GM21717 (cell line): ENCODE measurements around the gene NT5DC2.
A peak's percentile ranks its signal among the peaks of the same experiment; 100 is the strongest.
"Not testable (repeated sequence)": the region's sequence is repeated elsewhere in the genome, so short reads cannot be mapped to it uniquely, and the experiment has no call there.

ENCODE experiments used
- ATAC-seq: cut with Tn5 transposase; IDR thresholded peaks from one replicate; pipeline ENCODE4 v1.9.1; 2021; ENCODE audit warnings: mild to moderate bottlenecking, moderate library complexity; ENCODE audit not compliant: unreplicated experiment

The NT5DC2 gene

DNA sequence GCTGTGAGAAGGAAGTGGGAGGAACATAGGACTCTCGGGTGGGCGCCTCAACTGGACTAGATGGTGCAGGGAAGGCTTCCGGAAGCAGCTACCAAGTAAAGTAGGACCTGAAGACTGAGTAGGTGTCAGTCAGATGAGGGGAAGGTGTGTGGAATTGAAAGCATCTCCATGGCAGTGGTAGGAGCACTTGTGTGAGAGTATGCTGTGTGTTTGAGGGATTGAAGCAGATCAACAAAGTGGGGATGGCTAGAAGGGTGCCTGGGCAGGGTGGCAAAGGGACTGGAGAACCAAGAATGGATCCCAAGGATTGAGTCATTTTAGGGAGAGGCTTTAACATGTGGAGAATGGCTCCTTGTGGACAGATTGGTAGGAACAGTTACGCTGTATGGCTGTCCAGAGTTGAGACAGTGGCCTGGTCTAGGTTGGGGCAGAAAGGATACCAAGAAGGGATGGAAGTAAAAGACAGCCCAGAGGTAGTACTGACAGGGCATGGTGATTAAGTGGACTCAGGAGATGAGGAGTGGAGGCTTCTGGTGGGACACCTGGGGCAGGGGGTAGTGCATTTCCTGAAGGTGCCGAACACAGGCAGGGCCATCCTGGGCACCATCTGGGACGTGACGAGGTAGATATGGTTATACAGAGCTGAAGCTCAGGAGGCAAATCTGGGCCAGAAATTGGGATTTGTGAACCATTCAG lies 4.2 kb upstream of the NT5DC2 start:
- ATAC-seq = no peak

DNA sequence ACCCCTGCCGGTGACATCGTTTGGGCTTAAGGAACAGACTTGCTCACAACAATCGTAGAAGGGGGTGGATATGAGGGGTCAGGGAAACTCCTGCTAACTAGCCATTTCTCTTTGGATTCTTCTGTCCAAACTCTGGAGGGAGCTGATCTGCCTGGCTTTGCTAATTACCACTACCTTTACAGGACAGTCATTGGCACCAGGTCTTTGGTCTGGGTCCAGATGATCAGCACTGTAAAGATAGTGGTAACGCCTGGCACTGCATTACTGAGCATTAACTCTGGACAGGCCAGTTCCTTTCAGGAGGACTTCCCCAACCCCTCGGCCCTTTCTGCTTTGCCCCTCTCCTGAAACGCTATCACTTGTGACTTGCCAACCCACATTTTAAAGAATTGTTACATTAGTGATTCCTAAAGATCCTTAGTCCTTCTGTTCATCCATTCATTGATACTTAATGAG lies 3.5 kb upstream of the NT5DC2 start:
- ATAC-seq = no peak

DNA sequence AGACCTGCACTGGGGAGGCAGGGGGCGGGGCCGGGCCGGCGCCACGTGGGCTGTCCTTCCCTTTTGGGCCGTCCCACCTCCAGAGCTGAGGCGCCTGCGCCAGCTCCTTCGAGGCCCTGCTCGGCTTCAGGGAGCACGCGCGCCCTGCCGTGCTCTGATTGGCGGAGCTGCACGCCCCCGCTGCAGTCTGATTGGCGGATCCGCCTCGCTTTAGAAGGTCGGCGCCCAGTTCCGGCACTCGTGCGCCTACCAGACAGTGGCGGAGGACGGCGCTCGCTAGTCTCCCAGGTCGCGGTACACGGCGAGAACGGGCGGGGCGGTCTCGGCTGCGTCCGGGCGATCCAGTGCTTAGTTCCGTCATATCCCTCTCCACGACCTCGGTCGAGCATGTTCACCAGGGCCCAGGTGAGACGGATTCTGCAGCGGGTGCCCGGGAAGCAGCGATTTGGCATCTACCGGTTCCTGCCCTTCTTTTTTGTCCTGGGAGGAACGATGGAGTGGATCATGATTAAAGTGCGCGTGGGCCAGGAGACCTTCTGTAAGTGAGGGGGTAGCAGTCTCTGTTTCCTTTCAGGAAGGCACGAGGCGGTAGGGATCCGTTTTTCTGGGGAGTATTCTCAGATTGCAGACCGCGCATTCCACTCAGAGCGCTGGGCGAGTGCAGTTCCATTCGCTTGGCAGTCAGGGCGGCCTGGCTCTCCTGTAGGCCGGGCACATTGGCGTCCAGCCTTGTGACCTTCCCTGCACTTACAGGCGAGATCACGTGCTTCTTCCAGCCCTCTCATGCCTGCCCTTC lies 2.9 kb upstream of the NT5DC2 start, which contains the start of gene UQCC5:
Gene UQCC5, plus strand, starts transcription at position 237 of the 796 bp plus-strand sequence. Its CDS starts 151 bp downstream, at position 388.
- ATAC-seq = peak; percentile 84

DNA sequence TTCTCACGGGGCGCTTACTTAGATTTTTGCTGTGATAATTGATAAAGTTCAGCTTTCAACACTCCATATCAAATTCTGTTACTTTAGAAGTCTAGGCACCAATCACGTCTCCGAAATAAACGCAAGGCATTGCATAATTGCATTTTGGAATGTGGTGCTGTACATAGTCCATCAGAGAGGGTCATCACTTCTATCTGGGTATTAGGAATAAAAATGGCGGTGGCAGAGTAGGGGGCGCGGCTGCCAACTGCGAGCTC lies 2.4 kb upstream of the NT5DC2 start:
- no peak for ATAC-seq

DNA sequence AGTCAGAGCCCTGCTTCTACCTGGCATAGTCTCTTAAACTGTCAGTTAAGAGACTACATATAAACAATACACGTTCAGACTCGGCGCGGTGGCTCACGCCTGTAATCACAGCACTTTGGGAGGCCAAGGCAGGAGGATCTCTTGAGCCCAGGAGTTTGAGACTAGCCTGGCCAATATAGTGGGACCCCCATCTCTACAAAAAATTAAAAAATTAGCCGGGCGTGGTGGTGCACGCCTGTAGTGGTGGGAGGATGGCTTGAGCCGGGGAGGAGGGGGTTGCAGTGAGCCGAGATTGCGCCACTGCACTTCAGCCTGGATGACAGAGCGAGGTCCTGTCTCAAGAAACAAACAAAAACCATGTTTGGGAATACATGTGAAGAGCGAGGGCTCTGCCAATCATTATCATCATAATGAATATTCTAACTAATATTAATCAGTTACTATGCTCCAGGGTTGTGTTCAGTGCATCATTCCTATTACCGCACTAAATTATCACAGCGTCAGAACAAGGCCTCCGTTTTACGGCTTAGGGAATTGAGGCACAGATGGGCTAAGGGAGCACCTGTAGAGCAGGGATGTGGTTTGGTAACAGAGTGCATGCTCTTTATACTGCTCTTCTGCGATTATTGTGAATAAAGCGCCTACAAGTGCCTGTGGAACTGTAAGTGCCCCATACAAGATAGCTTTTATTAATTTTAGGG lies 1.9 kb upstream of the NT5DC2 start:
- ATAC-seq = no peak

DNA sequence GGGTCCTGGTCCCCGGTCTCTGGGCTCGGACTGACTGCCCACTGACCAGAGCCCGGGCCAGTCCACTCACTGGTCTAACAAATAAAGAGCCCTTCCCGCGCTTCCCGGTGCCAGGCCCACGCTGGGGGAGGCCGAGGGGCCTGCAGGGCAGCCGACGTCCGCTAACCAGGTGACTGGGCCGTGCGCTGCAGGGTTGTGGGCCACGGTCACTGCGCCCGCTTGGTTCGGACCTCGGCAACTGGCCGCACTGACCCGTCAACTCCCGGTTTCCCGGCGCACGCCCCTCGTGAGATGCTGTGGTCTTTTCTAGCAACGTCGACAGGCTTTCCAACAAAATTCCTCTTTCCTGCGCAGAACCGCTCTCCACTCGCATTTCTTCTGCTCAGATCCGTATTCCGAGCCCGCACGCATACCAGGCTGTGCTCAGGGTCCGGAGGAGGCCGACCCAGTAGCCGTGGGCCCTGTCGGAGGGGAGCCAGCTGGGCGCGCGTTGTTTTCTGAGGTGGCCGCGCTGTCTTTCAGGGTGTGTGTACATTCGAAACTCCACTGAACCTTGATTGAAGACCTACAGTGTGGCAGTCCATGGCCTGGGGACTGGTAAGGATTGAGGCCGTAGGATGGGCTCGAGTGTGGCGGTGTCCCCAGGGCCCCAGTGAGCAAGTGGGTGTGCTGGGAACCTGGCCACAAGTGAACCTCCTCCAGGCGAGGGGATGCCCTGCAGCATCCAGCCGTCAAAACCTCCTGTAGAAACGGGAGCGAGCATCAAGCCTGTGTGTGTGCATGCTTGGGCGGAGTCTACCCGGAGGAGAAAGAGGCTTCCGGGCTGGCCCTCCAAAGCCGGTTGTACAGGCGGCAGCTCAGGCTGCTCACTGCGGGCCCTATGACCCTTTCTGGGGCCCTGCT lies 875 bp upstream of the NT5DC2 start:
- ATAC-seq = no peak

DNA sequence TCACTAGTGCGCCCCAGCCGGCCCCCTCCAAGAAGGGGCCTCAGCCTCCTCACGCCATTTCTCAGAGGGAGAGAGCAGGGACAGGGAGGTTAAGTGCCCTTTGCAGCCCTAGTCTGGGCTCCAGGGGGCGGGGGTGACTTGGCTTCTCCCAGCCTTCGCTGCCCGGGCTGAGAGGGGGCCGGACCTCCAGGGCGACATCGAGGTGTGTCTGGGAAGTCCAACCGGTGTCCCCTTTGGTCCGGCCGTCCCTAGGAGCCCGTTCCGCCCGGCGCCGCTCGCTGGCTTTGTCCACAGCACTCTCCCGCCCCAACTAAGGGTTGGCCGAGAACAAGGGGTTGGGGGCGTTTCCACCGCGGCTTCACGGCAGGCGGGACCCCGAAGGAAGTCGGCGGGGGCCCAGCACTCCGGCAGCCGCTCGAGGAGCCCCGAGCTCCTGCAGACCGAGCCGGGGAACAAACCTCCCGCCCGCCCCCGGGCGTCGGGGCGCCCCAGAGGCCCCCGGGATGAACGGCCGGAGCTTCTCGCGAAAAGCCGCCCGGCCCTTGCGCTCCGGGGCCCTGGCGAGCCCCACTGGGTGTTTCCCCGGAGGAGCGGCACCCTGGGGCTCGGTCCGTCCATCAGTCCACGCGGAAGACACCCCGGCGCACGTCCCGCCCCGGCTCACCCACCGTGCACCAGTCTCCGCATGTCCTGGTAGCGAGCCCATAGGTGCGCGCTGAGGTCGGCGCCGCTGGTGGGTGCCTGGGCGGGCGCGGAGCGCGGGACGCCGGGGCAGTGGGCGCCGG lies 627 bp downstream of the NT5DC2 start:
- no peak for ATAC-seq

DNA sequence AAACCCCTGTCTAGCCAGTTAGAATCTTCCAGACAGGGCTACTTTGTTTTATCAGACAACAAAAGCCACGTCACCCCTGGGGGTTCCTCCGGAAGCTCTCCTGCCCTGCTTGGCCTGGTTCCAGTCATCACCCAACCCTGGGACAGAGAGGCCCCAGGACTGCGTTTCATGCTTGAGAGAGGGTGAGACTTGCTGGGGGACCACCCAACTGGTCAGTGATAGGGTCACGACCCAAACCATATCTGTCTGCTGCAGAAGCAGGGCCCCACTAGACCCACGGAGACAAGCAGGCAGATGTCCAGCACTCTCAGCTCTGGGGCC lies 1.2 kb downstream of the NT5DC2 start:
- ATAC-seq = no peak

DNA sequence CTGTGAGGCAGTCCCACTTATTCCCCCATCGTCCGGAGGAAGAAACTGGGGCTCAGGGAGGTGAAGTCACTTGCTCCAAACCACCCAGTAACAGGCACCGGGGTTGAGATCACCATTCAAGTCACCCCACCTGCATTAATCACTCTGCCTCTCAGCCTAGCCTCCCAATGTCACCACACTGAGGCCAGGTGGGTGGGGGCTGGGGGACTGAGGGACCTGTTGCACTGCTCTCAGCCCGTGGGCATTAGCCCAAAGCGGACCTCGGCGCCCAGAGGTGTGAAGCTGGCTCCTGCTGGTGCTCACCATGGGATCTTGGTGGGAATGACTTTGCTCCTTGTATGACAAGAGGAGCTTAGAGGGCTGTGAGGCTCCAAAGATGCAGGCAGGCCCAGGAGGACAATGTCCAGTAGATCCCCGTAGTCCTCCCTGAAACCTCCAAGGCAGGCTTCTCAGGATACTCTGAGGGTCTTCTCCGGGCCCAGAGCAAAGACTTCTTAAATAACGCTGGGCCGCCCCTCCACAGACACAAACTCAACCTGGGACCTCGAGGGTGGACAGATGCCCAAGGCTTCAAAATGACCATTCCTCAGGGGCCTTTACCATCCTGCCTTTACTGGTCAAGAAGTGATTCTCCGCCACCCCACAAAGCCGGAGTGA lies 1.7 kb downstream of the NT5DC2 start:
- no peak for ATAC-seq

DNA sequence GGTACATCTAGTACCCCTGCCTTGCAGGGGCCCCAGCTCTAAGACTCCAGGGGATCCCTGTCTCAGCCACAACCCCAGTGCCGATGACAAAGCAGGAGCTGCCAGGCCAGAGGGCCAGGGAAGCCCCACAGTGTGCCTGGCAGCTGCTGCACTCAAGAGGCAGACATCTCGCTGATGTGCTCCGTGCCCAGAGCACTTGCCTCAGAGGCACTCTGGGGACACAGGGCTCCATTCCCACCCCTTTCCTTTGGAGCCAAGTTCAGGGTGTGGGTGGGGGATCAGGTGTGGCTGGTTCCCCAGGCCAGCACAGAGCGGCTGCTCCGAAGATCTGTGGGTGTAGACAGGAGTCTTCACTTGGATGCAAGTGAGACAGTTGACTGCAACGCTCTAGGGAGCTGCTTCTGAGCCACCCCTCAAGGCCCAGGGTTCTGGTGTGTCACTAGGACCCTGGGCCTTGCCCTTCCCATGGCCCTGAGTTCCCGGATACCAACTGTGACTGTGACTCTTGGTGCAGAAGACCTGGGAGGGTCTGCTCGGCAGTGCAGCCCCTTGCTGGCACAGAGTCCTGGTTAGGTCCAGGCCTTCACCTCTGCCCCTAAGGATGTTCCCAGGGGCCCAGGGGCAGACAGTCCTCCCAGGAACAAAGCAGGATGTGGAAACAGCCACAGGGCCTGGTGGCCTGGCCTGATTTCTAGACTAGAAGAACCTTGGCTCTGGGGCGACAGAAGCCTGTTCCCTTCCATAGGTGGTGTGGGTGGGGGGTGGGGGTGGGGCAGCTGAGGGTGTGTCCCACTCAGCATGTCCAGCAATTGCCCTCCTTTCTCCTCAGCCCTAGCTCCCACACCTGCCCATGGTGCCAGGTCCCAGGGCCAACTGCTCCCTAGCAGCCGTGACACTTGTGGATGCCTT lies 2.5 kb downstream of the NT5DC2 start:
- no peak for ATAC-seq

DNA sequence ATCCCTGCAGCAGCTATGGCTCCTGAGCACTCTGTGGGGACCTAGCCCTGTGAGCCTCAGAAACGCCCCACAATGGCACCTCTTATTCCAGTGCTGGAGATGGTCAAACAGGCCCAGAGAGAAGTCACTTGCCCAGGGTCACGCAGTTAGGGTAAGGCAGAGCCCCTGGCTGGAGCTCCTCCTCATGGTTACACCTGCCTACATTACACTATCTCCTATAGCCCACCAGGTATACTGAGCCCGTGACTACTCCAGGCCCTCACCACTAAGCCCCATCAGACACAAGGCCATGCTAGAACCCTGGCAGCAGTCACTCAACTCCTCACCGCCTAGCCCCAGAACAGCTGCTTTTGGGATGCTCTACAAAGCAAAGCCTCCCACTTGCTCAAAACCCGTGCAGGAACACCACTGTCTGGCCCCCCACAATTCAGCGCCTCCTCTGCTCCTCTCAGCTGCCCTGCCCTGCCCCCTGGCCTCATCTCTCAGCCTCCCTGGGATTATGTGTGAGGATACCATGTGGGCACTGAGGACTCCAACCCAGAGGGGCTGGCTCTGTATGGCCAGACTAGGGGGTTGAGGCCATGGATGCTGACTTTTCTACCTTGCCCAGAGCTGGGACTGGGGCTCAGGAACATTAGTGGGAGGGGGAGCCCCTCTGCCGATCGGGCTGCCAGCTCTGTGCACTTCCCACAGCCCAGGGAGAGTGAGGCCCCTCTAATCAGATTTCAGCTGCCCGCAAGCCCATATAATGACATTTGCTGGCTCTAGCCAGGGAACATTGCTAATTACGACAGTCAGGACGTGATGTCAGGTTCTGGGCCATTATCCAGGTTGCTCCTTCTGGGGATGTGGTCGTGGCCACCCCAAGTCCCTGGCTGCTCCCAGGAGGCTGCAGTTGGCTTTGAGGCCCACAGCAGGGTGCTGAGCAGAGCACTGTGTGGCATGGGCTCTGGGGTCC lies 4.0 kb downstream of the NT5DC2 start:
- ATAC-seq = no peak

DNA sequence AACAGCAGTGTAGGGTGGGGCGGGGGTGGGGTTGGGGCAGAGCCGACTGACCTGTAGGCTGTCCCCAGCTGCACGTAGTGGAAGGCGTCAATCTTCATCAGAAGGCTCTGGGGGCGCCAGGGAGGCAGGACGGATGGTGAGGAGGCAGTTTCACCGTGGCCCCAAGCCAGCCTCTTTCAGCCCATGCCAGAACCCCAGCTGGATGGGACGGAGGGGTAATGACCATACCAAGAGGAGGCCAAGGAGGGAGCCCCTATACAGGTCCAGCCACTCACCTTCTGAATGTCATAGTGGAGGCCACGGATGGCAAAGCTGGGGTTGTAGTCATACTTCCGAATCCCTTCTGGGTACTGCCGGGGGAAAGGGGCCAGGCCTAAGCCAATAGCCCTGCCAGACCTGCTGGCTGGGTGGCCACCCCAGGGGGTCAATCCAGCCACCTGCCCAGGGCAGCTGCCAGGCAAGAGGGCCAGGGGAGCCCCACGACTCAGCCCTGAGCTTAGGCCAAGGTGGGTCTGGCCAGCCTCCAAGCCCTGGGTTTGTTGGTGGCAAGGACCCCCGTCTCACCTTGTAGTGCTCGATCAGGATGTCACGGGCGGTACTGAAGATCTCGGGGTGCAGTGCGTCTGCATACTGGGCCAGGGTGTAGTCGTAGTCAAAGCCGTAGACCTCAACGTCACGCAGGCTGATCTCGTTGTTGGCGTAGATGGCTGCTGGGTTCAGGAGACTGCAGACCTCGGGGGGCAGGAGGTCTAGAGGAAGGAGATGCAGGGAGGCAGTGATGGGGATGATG lies 4.9 kb downstream of the NT5DC2 start:
- ATAC-seq = no peak

DNA sequence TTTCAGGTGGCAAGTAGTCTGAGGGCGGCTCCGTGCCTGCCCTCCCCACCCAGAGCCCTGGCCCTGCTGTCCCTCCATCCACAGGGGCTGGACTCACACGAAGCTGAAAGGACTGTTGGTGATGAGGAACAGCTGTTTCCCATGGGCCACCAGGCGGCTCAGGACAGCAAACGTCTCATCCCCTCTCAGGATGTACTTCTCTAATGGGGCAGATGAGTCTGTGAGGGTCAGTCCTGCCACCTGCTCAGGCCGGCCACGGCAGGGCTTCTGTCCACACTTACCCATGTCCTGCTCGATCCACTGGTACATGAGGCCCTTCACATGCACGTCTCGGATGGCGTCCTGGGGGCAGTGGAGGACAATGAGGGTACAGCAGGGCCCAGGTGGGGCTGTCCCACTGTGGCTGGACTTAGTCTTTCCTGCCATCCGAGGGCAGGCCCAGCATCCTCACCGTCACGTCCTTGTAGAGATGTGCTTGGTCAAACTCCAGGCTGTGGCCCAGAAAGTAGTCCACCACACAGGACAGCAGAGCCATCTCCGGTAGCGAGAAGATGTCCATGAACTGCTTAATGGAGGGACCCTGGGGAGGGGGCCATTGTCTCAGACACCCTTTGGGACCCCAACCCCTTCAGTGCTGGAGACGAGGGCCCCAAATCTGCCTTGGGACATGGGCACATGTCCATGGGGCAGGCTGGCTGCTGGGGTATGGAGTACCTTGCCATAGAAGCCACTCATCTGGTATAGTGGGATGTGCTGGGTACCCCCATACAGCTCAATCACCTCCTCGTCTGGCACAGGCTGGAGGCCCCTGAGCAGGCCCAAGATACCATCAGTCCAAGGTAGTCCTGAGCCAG lies 5.7 kb downstream of the NT5DC2 start:
- no peak for ATAC-seq

DNA sequence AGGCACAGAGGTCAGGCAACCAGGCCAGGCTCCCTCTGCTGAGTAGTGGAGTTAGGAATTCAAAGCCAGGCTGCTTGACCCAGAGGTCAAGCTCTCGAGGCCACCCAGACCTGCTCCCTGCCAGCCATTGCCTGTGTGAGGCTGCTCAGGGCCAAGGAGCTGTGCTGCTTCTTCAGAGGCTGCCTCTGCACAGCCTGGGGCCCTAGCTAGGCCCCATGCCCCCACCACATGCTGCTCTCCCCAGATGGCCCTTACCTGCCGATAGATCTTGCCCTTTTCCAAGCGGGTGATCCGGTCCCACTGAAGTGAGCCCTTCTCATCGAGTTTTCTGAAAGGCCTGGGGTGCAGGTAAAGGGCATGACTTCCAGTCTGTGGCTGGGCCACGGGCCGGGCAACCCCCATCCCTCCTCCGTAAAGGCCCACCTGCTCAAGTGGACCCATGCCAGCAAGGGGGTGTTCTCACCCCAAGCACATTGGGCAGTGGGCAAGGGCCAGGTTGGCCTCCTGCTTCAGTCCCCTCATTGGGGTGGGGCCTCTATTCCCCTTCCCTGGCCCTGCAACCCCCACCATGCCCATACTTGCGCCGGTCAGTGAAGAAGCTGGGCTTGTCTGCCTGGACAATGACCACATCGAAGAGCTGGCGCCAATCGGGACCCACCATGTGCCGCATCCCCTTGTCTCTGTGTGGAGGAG lies 6.5 kb downstream of the NT5DC2 start:
- ATAC-seq = no peak

DNA sequence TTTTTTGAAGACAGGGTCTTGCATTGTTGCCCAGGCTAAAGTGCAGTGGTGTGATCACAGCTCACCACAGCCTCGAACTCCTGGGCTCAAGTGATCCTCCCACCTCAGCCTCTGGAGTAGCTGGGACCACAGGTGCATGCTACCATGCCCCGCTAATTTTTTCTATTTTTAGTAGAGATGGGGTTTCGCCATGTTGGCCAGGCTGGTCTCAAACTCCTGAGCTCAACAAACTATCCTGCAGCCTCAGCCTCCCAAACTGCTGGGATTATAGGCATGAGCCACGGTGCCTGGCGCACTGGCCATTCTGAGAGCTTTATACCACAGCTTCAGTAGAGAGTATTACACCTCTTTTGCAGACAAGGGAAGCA lies 7.0 kb downstream of the NT5DC2 start:
- not testable (repeated sequence) for ATAC-seq
